ENCODE measurements around the gene DNAI2. TPM values are rescaled to one million over a fixed set of nuclear protein-coding genes. Genes with fewer than 3 reads are reported as not detected.

Gene DNAI2
- total RNA-seq, 1 donor from 2014 or later, result not detected

GRCh38 chr17:74234486-74234885, 39.5 kb upstream of the DNAI2 start:
- H3K27ac ChIP-seq (ENCODE audit: low read depth, low read length), result peak overlapping the region; percentile 14
- H3K36me3 ChIP-seq (ENCODE audit: control insufficient read depth in 3 of 3, insufficient read depth in 3 of 3, low read length in 3 of 3), result peaks cover 16 to 24% (median 20%) of the 10 kb centered on the region in 3 donors
- H3K9me3 ChIP-seq (ENCODE audit: control insufficient read depth in 3 of 3, low read length in 3 of 3), result no peaks in the 10 kb centered on the region
- H3K9ac ChIP-seq (ENCODE audit: low read depth in 1 of 3, low read length in 3 of 3), result no peak overlapping the region
- H3K27me3 ChIP-seq (ENCODE audit: control insufficient read depth in 3 of 3, insufficient read depth in 3 of 3, low read length in 3 of 3), result no peaks in the 10 kb centered on the region
- H3K4me1 ChIP-seq (ENCODE audit: control insufficient read depth in 3 of 3, insufficient read depth in 3 of 3, low read length in 3 of 3), result peaks cover 6 to 13% (median 8%) of the 10 kb centered on the region in 3 donors
- H3K4me3 ChIP-seq (ENCODE audit: low read length in 3 of 3), result no peak overlapping the region

- Histone ChIP-seq H3K4me3 (ENCODE audit: low read length in 3 of 3) (no peak overlapping the region), H3K9me3 (ENCODE audit: control insufficient read depth in 3 of 3, low read length in 3 of 3) (no peaks in the 10 kb centered on the region), H3K27me3 (ENCODE audit: control insufficient read depth in 3 of 3, insufficient read depth in 3 of 3, low read length in 3 of 3) (no peaks in the 10 kb centered on the region), H3K9ac (ENCODE audit: low read depth in 1 of 3, low read length in 3 of 3) (peak overlapping the region; percentile 2 to 57 (median 57)), H3K4me1 (ENCODE audit: control insufficient read depth in 3 of 3, insufficient read depth in 3 of 3, low read length in 3 of 3) (peaks cover 8 to 17% (median 8%) of the 10 kb centered on the region in 3 donors), H3K27ac (ENCODE audit: low read depth, low read length) (peak overlapping the region; percentile 14), H3K36me3 (ENCODE audit: control insufficient read depth in 3 of 3, insufficient read depth in 3 of 3, low read length in 3 of 3) (peaks cover 16 to 24% (median 20%) of the 10 kb centered on the region in 3 donors)
These were observed 38.9 kb upstream of the DNAI2 start for GRCh38 chr17:74235040-74235581.

GRCh38 chr17:74235911-74236371, 38.1 kb upstream of the DNAI2 start:
- no peak overlapping the region for H3K9ac ChIP-seq (ENCODE audit: low read depth in 1 of 3, low read length in 3 of 3)
- no peak overlapping the region for H3K4me3 ChIP-seq (ENCODE audit: low read length in 3 of 3)
- no peak overlapping the region for H3K27ac ChIP-seq (ENCODE audit: low read depth, low read length)
- peaks cover 15 to 26% (median 15%) of the 10 kb centered on the region in 3 donors for H3K4me1 ChIP-seq (ENCODE audit: control insufficient read depth in 3 of 3, insufficient read depth in 3 of 3, low read length in 3 of 3)
- peaks cover 13 to 20% (median 14%) of the 10 kb centered on the region in 3 donors for H3K36me3 ChIP-seq (ENCODE audit: control insufficient read depth in 3 of 3, insufficient read depth in 3 of 3, low read length in 3 of 3)
- H3K27me3 ChIP-seq (ENCODE audit: control insufficient read depth in 3 of 3, insufficient read depth in 3 of 3, low read length in 3 of 3), result no peaks in the 10 kb centered on the region
- no peaks in the 10 kb centered on the region for H3K9me3 ChIP-seq (ENCODE audit: control insufficient read depth in 3 of 3, low read length in 3 of 3)

GRCh38 chr17:74237321-74237720, 36.7 kb upstream of the DNAI2 start:
- no peak overlapping the region for H3K4me3 ChIP-seq (ENCODE audit: low read length in 3 of 3)
- peaks cover 5 to 10% (median 8%) of the 10 kb centered on the region in 3 donors for H3K36me3 ChIP-seq (ENCODE audit: control insufficient read depth in 3 of 3, insufficient read depth in 3 of 3, low read length in 3 of 3)
- H3K27me3 ChIP-seq (ENCODE audit: control insufficient read depth in 3 of 3, insufficient read depth in 3 of 3, low read length in 3 of 3), result no peaks in the 10 kb centered on the region
- no peaks in the 10 kb centered on the region for H3K9me3 ChIP-seq (ENCODE audit: control insufficient read depth in 3 of 3, low read length in 3 of 3)
- no peak overlapping the region for H3K9ac ChIP-seq (ENCODE audit: low read depth in 1 of 3, low read length in 3 of 3)
- H3K4me1 ChIP-seq (ENCODE audit: control insufficient read depth in 3 of 3, insufficient read depth in 3 of 3, low read length in 3 of 3), result peaks cover 27 to 38% (median 29%) of the 10 kb centered on the region in 3 donors
- H3K27ac ChIP-seq (ENCODE audit: low read depth, low read length), result no peak overlapping the region

GRCh38 chr17:74239172-74239571, 34.9 kb upstream of the DNAI2 start:
- H3K27ac ChIP-seq (ENCODE audit: low read depth, low read length), result no peak overlapping the region
- no peaks in the 10 kb centered on the region for H3K27me3 ChIP-seq (ENCODE audit: control insufficient read depth in 3 of 3, insufficient read depth in 3 of 3, low read length in 3 of 3)
- H3K9me3 ChIP-seq (ENCODE audit: control insufficient read depth in 3 of 3, low read length in 3 of 3), result no peaks in the 10 kb centered on the region
- no peak overlapping the region for H3K9ac ChIP-seq (ENCODE audit: low read depth in 1 of 3, low read length in 3 of 3)
- peaks cover 2 to 13% (median 6%) of the 10 kb centered on the region in 3 donors for H3K36me3 ChIP-seq (ENCODE audit: control insufficient read depth in 3 of 3, insufficient read depth in 3 of 3, low read length in 3 of 3)
- H3K4me1 ChIP-seq (ENCODE audit: control insufficient read depth in 3 of 3, insufficient read depth in 3 of 3, low read length in 3 of 3), result peaks cover 38 to 49% (median 40%) of the 10 kb centered on the region in 3 donors
- H3K4me3 ChIP-seq (ENCODE audit: low read length in 3 of 3), result no peak overlapping the region

GRCh38 chr17:74240618-74241205, 33.3 kb upstream of the DNAI2 start:
- Histone ChIP-seq H3K36me3 (ENCODE audit: control insufficient read depth in 3 of 3, insufficient read depth in 3 of 3, low read length in 3 of 3) (peaks cover 8 to 13% (median 12%) of the 10 kb centered on the region in 3 donors), H3K27ac (ENCODE audit: low read depth, low read length) (peak overlapping the region; percentile 47), H3K9me3 (ENCODE audit: control insufficient read depth in 3 of 3, low read length in 3 of 3) (no peaks in the 10 kb centered on the region), H3K9ac (ENCODE audit: low read depth in 1 of 3, low read length in 3 of 3) (peak overlapping the region; percentile 33 to 70 (median 51)), H3K4me1 (ENCODE audit: control insufficient read depth in 3 of 3, insufficient read depth in 3 of 3, low read length in 3 of 3) (peaks cover 32 to 42% (median 33%) of the 10 kb centered on the region in 3 donors), H3K27me3 (ENCODE audit: control insufficient read depth in 3 of 3, insufficient read depth in 3 of 3, low read length in 3 of 3) (no peaks in the 10 kb centered on the region), H3K4me3 (ENCODE audit: low read length in 3 of 3) (no peak overlapping the region)

- peaks cover 32 to 42% (median 33%) of the 10 kb centered on the region in 3 donors for H3K4me1 ChIP-seq (ENCODE audit: control insufficient read depth in 3 of 3, insufficient read depth in 3 of 3, low read length in 3 of 3)
- H3K4me3 ChIP-seq (ENCODE audit: low read length in 3 of 3), result no peak overlapping the region
- no peaks in the 10 kb centered on the region for H3K27me3 ChIP-seq (ENCODE audit: control insufficient read depth in 3 of 3, insufficient read depth in 3 of 3, low read length in 3 of 3)
- H3K9me3 ChIP-seq (ENCODE audit: control insufficient read depth in 3 of 3, low read length in 3 of 3), result no peaks in the 10 kb centered on the region
- H3K36me3 ChIP-seq (ENCODE audit: control insufficient read depth in 3 of 3, insufficient read depth in 3 of 3, low read length in 3 of 3), result peaks cover 8 to 13% (median 12%) of the 10 kb centered on the region in 3 donors
- peak overlapping the region in 2 of 3 donors; percentile 51 to 70 for H3K9ac ChIP-seq (ENCODE audit: low read depth in 1 of 3, low read length in 3 of 3)
- peak overlapping the region; percentile 47 for H3K27ac ChIP-seq (ENCODE audit: low read depth, low read length)
These were observed 32.6 kb upstream of the DNAI2 start for GRCh38 chr17:74241431-74241830.

- H3K9me3 ChIP-seq (ENCODE audit: control insufficient read depth in 3 of 3, low read length in 3 of 3), result no peaks in the 10 kb centered on the region
- peaks cover 32 to 42% (median 33%) of the 10 kb centered on the region in 3 donors for H3K4me1 ChIP-seq (ENCODE audit: control insufficient read depth in 3 of 3, insufficient read depth in 3 of 3, low read length in 3 of 3)
- no peak overlapping the region for H3K4me3 ChIP-seq (ENCODE audit: low read length in 3 of 3)
- no peaks in the 10 kb centered on the region for H3K27me3 ChIP-seq (ENCODE audit: control insufficient read depth in 3 of 3, insufficient read depth in 3 of 3, low read length in 3 of 3)
- peak overlapping the region; percentile 47 for H3K27ac ChIP-seq (ENCODE audit: low read depth, low read length)
- peaks cover 8 to 13% (median 12%) of the 10 kb centered on the region in 3 donors for H3K36me3 ChIP-seq (ENCODE audit: control insufficient read depth in 3 of 3, insufficient read depth in 3 of 3, low read length in 3 of 3)
- H3K9ac ChIP-seq (ENCODE audit: low read depth in 1 of 3, low read length in 3 of 3), result peak overlapping the region in 2 of 3 donors; percentile 51 to 70
These were observed 32.2 kb upstream of the DNAI2 start for GRCh38 chr17:74241847-74242246.

- Histone ChIP-seq H3K36me3 (ENCODE audit: control insufficient read depth in 3 of 3, insufficient read depth in 3 of 3, low read length in 3 of 3) (peaks cover 9 to 12% (median 10%) of the 10 kb centered on the region in 3 donors), H3K4me3 (ENCODE audit: low read length in 3 of 3) (no peak overlapping the region), H3K27me3 (ENCODE audit: control insufficient read depth in 3 of 3, insufficient read depth in 3 of 3, low read length in 3 of 3) (no peaks in the 10 kb centered on the region), H3K9ac (ENCODE audit: low read depth in 1 of 3, low read length in 3 of 3) (peak overlapping the region in 2 of 3 donors; percentile 45 to 47), H3K9me3 (ENCODE audit: control insufficient read depth in 3 of 3, low read length in 3 of 3) (no peaks in the 10 kb centered on the region), H3K27ac (ENCODE audit: low read depth, low read length) (no peak overlapping the region), H3K4me1 (ENCODE audit: control insufficient read depth in 3 of 3, insufficient read depth in 3 of 3, low read length in 3 of 3) (peaks cover 32 to 42% (median 33%) of the 10 kb centered on the region in 3 donors)
These were observed 30.9 kb upstream of the DNAI2 start for GRCh38 chr17:74243013-74243755.
